GM23338 (cell line): Measurements from ENCODE around the gene ERC2. TPM values are rescaled to one million over a fixed set of nuclear protein-coding genes. Genes with fewer than 3 reads are reported as not detected.

Experiments used
- ATAC-seq: fragments of 200-7000 bp; cut with Tn5 transposase; 3 replicates; pipeline ENCODE4 v1.9.1; 2020
- DNase-seq: peaks from one replicate; pipeline ENCODE4 v3.0.0-alpha.2; 2015; ENCODE audit warnings: low spot score
- H2AFZ ChIP-seq: fragments of 200-600 bp; sonication (generic); 2 replicates; pipeline ENCODE4 v1.8.0; 2016; ENCODE audit warnings: antibody characterized with exemption, mild to moderate bottlenecking, moderate library complexity
- H3F3A ChIP-seq: fragments of 200-600 bp; sonication (generic); replicated peaks from 2 replicates; pipeline ENCODE4 v1.8.0; 2017; ENCODE audit warnings: antibody characterized with exemption, mixed run types, low read depth
- H3K27ac ChIP-seq: fragments of 200-600 bp; sonication (generic); 2 replicates; pipeline ENCODE4 v1.6.1; 2016; ENCODE audit warnings: low read depth
- H3K27me3 ChIP-seq: fragments of 200-600 bp; sonication (generic); 2 replicates; pipeline ENCODE4 v1.8.0; 2016; ENCODE audit warnings: mild to moderate bottlenecking, mixed run types, moderate library complexity; ENCODE audit not compliant: insufficient read depth
- H3K36me3 ChIP-seq: fragments of 200-600 bp; sonication (generic); 2 replicates; pipeline ENCODE4 v1.8.0; 2016; ENCODE audit warnings: mild to moderate bottlenecking; ENCODE audit not compliant: insufficient read depth
- H3K4me1 ChIP-seq: fragments of 200-600 bp; sonication (generic); 2 replicates; pipeline ENCODE4 v1.8.0; 2016; ENCODE audit warnings: mild to moderate bottlenecking, moderate library complexity; ENCODE audit not compliant: insufficient read depth
- H3K4me2 ChIP-seq: fragments of 200-600 bp; sonication (generic); 2 replicates; pipeline ENCODE4 v1.7.1; 2017; ENCODE audit warnings: mixed run types
- H3K4me3 ChIP-seq: fragments of 200-600 bp; sonication (generic); 2 replicates; pipeline ENCODE4 v1.6.1; 2016; ENCODE audit warnings: mixed run types
- H3K79me2 ChIP-seq: fragments of 200-600 bp; sonication (generic); replicated peaks from 2 replicates; pipeline ENCODE4 v1.8.0; 2017; ENCODE audit warnings: mild to moderate bottlenecking; ENCODE audit not compliant: insufficient read depth
- H3K9me2 ChIP-seq: fragments of 200-600 bp; sonication (generic); 2 replicates; pipeline ENCODE4 v1.8.0; 2017; ENCODE audit not compliant: insufficient read depth
- H4K20me1 ChIP-seq: fragments of 200-600 bp; sonication (generic); replicated peaks from 2 replicates; pipeline ENCODE4 v1.8.0; 2017; ENCODE audit warnings: mild to moderate bottlenecking; ENCODE audit not compliant: insufficient read depth
- H3K27ac Mint-ChIP-seq: 2 replicates; pipeline ENCODE4 v1.8.0; 2020; ENCODE audit warnings: inconsistent platforms, mild to moderate bottlenecking, moderate library complexity, mixed read lengths
- H3K27me3 Mint-ChIP-seq: 3 replicates; pipeline ENCODE4 v1.8.0; 2022; ENCODE audit warnings: low read depth, mild to moderate bottlenecking, moderate library complexity, mixed read lengths, inconsistent platforms; ENCODE audit not compliant: insufficient read depth, poor library complexity
- H3K36me3 Mint-ChIP-seq: 3 replicates; pipeline ENCODE4 v1.8.0; 2021; ENCODE audit warnings: low read depth, mild to moderate bottlenecking, inconsistent platforms, moderate library complexity, mixed read lengths
- H3K4me1 Mint-ChIP-seq: 3 replicates; pipeline ENCODE4 v1.8.0; 2020; ENCODE audit warnings: mild to moderate bottlenecking, inconsistent platforms, mixed read lengths
- H3K4me3 Mint-ChIP-seq: 3 replicates; pipeline ENCODE4 v1.8.0; 2021; ENCODE audit warnings: moderate library complexity, mild to moderate bottlenecking, inconsistent platforms, mixed read lengths
- H3K9me3 Mint-ChIP-seq: 3 replicates; pipeline ENCODE4 v1.8.0; 2020; ENCODE audit warnings: moderate library complexity, mild to moderate bottlenecking, inconsistent platforms, mixed read lengths
- CREB1 ChIP-seq: fragments of 250-450 bp; sonication (Bioruptor Pico); IDR thresholded peaks from 2 replicates; pipeline ENCODE4 v1.5.0; 2020; ENCODE audit warnings: low read depth, mild to moderate bottlenecking, moderate library complexity
- CTCF ChIP-seq, 2 experiments: fragments of 200-600 bp in 1 of 2; sonication (generic) in 1 of 2; conservative IDR thresholded peaks; 2 replicates each; pipeline versions ENCODE4 v1.5.1 to v1.6.1; 2016 to 2017; ENCODE audit warnings: antibody characterized with exemption in 2 of 2, low read depth in 2 of 2, mild to moderate bottlenecking in 2 of 2, moderate library complexity in 1 of 2
- ETS1 ChIP-seq: IDR thresholded peaks from 2 replicates; pipeline ENCODE4 v1.6.1; 2016; ENCODE audit warnings: antibody characterized with exemption
- EZH2 ChIP-seq: fragments of 200-600 bp; sonication (generic); IDR thresholded peaks from one replicate; pipeline ENCODE4 v1.8.0; 2017; ENCODE audit warnings: antibody characterized with exemption, mild to moderate bottlenecking, low read depth; ENCODE audit not compliant: unreplicated experiment
- JUNB ChIP-seq: IDR thresholded peaks from one replicate; pipeline ENCODE4 v1.6.1; 2016; ENCODE audit warnings: antibody characterized with exemption; ENCODE audit not compliant: unreplicated experiment
- NANOG ChIP-seq: IDR thresholded peaks from 2 replicates; pipeline ENCODE4 v1.6.1; 2016; ENCODE audit warnings: antibody characterized with exemption, borderline replicate concordance
- REST ChIP-seq: IDR thresholded peaks from one replicate; pipeline ENCODE4 v1.6.1; 2018; ENCODE audit warnings: antibody characterized with exemption; ENCODE audit not compliant: unreplicated experiment
- ZNF114 ChIP-seq: fragments of 250-450 bp; sonication (Bioruptor Pico); IDR thresholded peaks from 2 replicates; pipeline ENCODE4 v1.5.0; 2020; ENCODE audit warnings: mild to moderate bottlenecking, moderate library complexity
- ZNF331 ChIP-seq: fragments of 250-450 bp; sonication (Bioruptor Pico); IDR thresholded peaks from 2 replicates; pipeline ENCODE4 v1.5.0; 2020; ENCODE audit warnings: low read depth, mild to moderate bottlenecking, moderate library complexity
- ZNF462 ChIP-seq: fragments of 250-450 bp; sonication (Bioruptor Pico); IDR thresholded peaks from 2 replicates; pipeline ENCODE4 v1.5.0; 2020; ENCODE audit warnings: mild to moderate bottlenecking, moderate library complexity
- polyA plus RNA-seq: library from polyadenylated mRNA; unstranded; fragments of >200 nt; fragmentation: Nextera tagmentation; extraction: Ambion mirVana; gene quantifications from 2 replicates; pipeline ENCODE4 v1.2.1, GENCODE V29; 2016
- total RNA-seq: library from RNA; depleted of rRNA; stranded (reverse); fragments of >200 nt; shearing (Covaris generic); gene quantifications from 2 replicates; pipeline ENCODE4 v1.2.3, GENCODE V29; 2014

Gene ERC2
- total and polyA plus RNA-seq, 2 experiments from 2014 or later, result 11.8 to 13.7 TPM

GRCh38 chr3:55541456-55541855 lies 926.8 kb downstream of the ERC2 start (continued):
- no peak for TF ChIP-seq CTCF (conservative IDR thresholded peaks at IDR 0.05; ENCODE audit: low read depth in 2 of 2)
- TF ChIP-seq ZNF331 (CRISPR knock-in tag), result no peak
- no peak for TF ChIP-seq ETS1

GRCh38 chr3:55541016-55541415 lies 927.3 kb downstream of the ERC2 start:
- Histone ChIP-seq H3K4me3 (no peak overlapping the region), H3K4me1 (peaks cover 18% of the 10 kb centered on the region), H2AFZ (no peak overlapping the region), H3K36me3 (no peaks in the 10 kb centered on the region), H3K27me3 (no peaks in the 10 kb centered on the region), H3K27ac (no peak overlapping the region), H3F3A (no peaks in the 10 kb centered on the region), H3K79me2 (no peaks in the 10 kb centered on the region), H3K9me2 (peaks cover 23% of the 10 kb centered on the region), H4K20me1 (no peaks in the 10 kb centered on the region), H3K4me2 (0 out of 2 replicates have a peak overlapping the region, but pooled peaks have one; percentile 17)
- Mint-ChIP-seq H3K36me3 (no peaks in the 10 kb centered on the region), H3K27me3 (no peaks in the 10 kb centered on the region), H3K27ac (no peak overlapping the region), H3K4me3 (no peak overlapping the region), H3K9me3 (no peaks in the 10 kb centered on the region), H3K4me1 (peaks cover 28% of the 10 kb centered on the region)
- ATAC-seq (no peak), DNase-seq (no peak)
- TF ChIP-seq EZH2, result no peak
- no peak for TF ChIP-seq ZNF114 (CRISPR knock-in tag)
- no peak for TF ChIP-seq ZNF331 (CRISPR knock-in tag)
- TF ChIP-seq JUNB, result no peak
- TF ChIP-seq ZNF462 (CRISPR knock-in tag), result no peak
- TF ChIP-seq CREB1 (CRISPR knock-in tag), result no peak
- TF ChIP-seq REST, result no peak
- TF ChIP-seq NANOG, result no peak
